Skin epidermis (tissue), 12 donors: ENCODE results near the gene TCN1.
"Not testable (repeated sequence)": the region's sequence is repeated elsewhere in the genome, so short reads cannot be mapped to it uniquely, and the experiment has no call there.

Experiments
- H3K27ac ChIP-seq, 21 experiments: fragments of 200-600 bp; sonication (generic) in 11 of 21; one replicate each; pipeline ENCODE4 v1.5.0; 2020; ENCODE audit warnings: mild to moderate bottlenecking in 3 of 21, inconsistent platforms in 2 of 21, moderate library complexity in 2 of 21
- H3K4me3 ChIP-seq, 7 experiments: fragments of 200-600 bp; sonication (generic) in 2 of 7; one replicate each; pipeline ENCODE4 v1.5.0; 2020; ENCODE audit warnings: inconsistent platforms in 2 of 7, mild to moderate bottlenecking in 2 of 7, moderate library complexity in 1 of 7

TCN1 gene

GRCh38 chr11:59866397-59866796 lies at the start of gene TCN1:
TCN1 (minus strand) TSS chr11:59866487; CDS start chr11:59866470, 17 bp downstream.
- no peak within 1 kb of the TSS for H3K27ac ChIP-seq
- no peak within 1 kb of the TSS for H3K4me3 ChIP-seq

GRCh38 chr11:59903569-59903968 lies 37.3 kb upstream of the TCN1 start:
- not testable (repeated sequence) for H3K27ac ChIP-seq, H3K4me3 ChIP-seq

GRCh38 chr11:59901306-59901705 lies 35.0 kb upstream of the TCN1 start:
- Histone ChIP-seq H3K4me3 (no peak overlapping the region), H3K27ac (peak overlapping the region in 1 of 21 experiments; percentile 9)

GRCh38 chr11:59900366-59901126 lies 34.3 kb upstream of the TCN1 start:
- Histone ChIP-seq H3K4me3 (no peak overlapping the region), H3K27ac (no peak overlapping the region)

GRCh38 chr11:59899532-59899931 lies 33.2 kb upstream of the TCN1 start:
- Histone ChIP-seq H3K4me3 (no peak overlapping the region), H3K27ac (no peak overlapping the region)

GRCh38 chr11:59898650-59899049 lies 32.4 kb upstream of the TCN1 start:
- H3K27ac ChIP-seq: no peak overlapping the region
- H3K4me3 ChIP-seq: no peak overlapping the region

- H3K4me3 ChIP-seq: no peak overlapping the region
Measured at GRCh38 chr11:59898046-59898445, 31.8 kb upstream of the TCN1 start.

GRCh38 chr11:59894616-59895015 lies 28.3 kb upstream of the TCN1 start:
- H3K4me3 ChIP-seq: no peak overlapping the region
- no peak overlapping the region for H3K27ac ChIP-seq

More at GRCh38 chr11:59898046-59898445, 31.8 kb upstream of the TCN1 start:
- H3K27ac ChIP-seq: no peak overlapping the region

- H3K27ac ChIP-seq: no peak overlapping the region
- no peak overlapping the region for H3K4me3 ChIP-seq
Measured at GRCh38 chr11:59891781-59892181, 25.5 kb upstream of the TCN1 start.

- H3K4me3 ChIP-seq, H3K27ac ChIP-seq: not testable (repeated sequence)
Measured at GRCh38 chr11:59887156-59887555, 20.9 kb upstream of the TCN1 start.

GRCh38 chr11:59883597-59883996 lies 17.3 kb upstream of the TCN1 start:
- Histone ChIP-seq H3K4me3 (no peak overlapping the region), H3K27ac (no peak overlapping the region)

- Histone ChIP-seq H3K27ac (no peak overlapping the region), H3K4me3 (no peak overlapping the region)
Measured at GRCh38 chr11:59879567-59879966, 13.3 kb upstream of the TCN1 start.

GRCh38 chr11:59878575-59878974 lies 12.3 kb upstream of the TCN1 start, which contains the start of gene OOSP3:
OOSP3 (plus strand) TSS chr11:59878782; CDS start chr11:59878809, 27 bp downstream.
- H3K27ac ChIP-seq: no peak within 1 kb of the TSS
- H3K4me3 ChIP-seq: no peak within 1 kb of the TSS

GRCh38 chr11:59877784-59878183 lies 11.5 kb upstream of the TCN1 start:
- no peak overlapping the region for H3K27ac ChIP-seq
- H3K4me3 ChIP-seq: no peak overlapping the region

GRCh38 chr11:59877325-59877724 lies 11.0 kb upstream of the TCN1 start:
- Histone ChIP-seq H3K4me3 (no peak overlapping the region), H3K27ac (no peak overlapping the region)

- Histone ChIP-seq H3K4me3 (no peak overlapping the region), H3K27ac (no peak overlapping the region)
Measured at GRCh38 chr11:59875856-59876519, 9.7 kb upstream of the TCN1 start.

GRCh38 chr11:59872076-59872475 lies 5.8 kb upstream of the TCN1 start:
- Histone ChIP-seq H3K4me3 (no peak overlapping the region), H3K27ac (no peak overlapping the region)

GRCh38 chr11:59867946-59868345 lies 1.7 kb upstream of the TCN1 start:
- H3K4me3 ChIP-seq: no peak overlapping the region
- no peak overlapping the region for H3K27ac ChIP-seq

- Histone ChIP-seq H3K27ac (no peak overlapping the region), H3K4me3 (no peak overlapping the region)
Measured at GRCh38 chr11:59866836-59867235, 549 bp upstream of the TCN1 start.

GRCh38 chr11:59865031-59865430 lies 1.3 kb downstream of the TCN1 start:
- H3K27ac ChIP-seq: no peak overlapping the region
- no peak overlapping the region for H3K4me3 ChIP-seq

- Histone ChIP-seq H3K27ac (no peak overlapping the region), H3K4me3 (no peak overlapping the region)
Measured at GRCh38 chr11:59862252-59862651, 4.0 kb downstream of the TCN1 start.
